ENCODE measurements around the gene ASIC4. TPM values are rescaled to one million over a fixed set of nuclear protein-coding genes. Genes with fewer than 3 reads are reported as not detected.

Gene ASIC4
- total and polyA plus RNA-seq, 7 experiments from 2014 or later, result 0.12 to 0.49 (median 0.17) TPM; not detected in 3

DNA sequence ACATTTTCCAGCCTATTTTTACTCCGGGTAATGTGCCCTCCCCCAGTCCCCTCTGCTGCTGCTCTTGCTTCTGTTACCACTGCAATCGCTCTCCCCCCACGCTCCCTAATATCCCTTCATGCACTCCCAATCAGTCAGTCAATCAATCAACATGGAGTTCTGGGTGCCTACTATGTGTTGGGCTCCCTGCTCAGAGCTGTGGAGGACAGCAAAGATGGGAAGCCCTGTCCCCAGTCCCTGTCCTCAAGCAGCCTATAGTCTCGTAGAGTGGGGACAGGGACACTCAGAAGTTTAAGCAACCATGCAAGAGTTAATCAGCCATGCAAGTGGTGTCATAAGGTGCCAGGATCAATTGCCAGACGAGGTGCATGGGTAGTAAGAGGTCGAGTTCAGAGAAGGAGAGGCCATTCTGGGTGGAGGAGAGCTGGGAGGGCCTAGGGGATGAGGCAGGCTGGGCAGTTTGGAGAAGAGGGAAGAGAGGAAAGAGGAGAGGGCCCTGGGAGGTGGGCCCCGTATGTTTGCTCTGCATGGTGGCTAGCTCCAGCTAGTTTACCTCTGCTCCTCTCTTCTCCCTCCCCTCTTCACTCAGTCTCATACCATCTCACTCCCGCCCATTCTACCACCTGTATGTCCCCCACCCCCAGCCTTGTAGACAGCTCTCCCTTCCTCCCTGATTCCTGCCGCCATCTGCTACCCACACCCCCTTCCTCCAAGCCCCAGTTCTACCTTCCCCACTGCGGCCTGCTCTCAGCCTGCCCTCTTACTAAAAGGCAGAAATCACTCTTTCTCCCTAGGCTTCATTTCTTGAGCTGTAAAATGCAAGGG is 3.9 kb downstream of the ASIC4 start:
- H3K27ac Mint-ChIP-seq, result no peak overlapping the region
- H3K36me3 Mint-ChIP-seq, result no peaks in the 10 kb centered on the region
- CTCF ChIA-PET, result interaction anchor here (0.8 to 1.2 kb wide), 2 partner anchors 11 to 12 kb away, joined by 3 to 4 read pairs; no protein-coding TSS in a partner anchor
- H3K36me3 ChIP-seq (ENCODE audit: control insufficient read depth in 2 of 3, insufficient read depth in 3 of 3, low read length in 3 of 3), result no peaks in the 10 kb centered on the region
- no peaks in the 10 kb centered on the region for H3K9me3 ChIP-seq (ENCODE audit: control insufficient read depth in 2 of 3, low read length in 3 of 3)
- peaks cover 0 to 1% of the 10 kb centered on the region in 2 donors for H3K4me1 ChIP-seq (ENCODE audit: control insufficient read depth in 2 of 2, insufficient read depth in 2 of 2, low read length in 2 of 2)
- no peak for ATAC-seq
- no peak overlapping the region for H3K27ac ChIP-seq (ENCODE audit: low read depth, low read length)
- H3K27me3 ChIP-seq (ENCODE audit: control insufficient read depth in 2 of 2, insufficient read depth in 2 of 2, low read length in 2 of 2), result peaks cover 0 to 14% of the 10 kb centered on the region in 2 donors
- peaks cover 72 to 81% (median 77%) of the 10 kb centered on the region in 5 donors for H3K27me3 Mint-ChIP-seq
- no peak for DNase-seq
- POLR2A ChIA-PET, result interaction anchor here (1.2 kb wide), 1 partner anchor 12 kb away, joined by 3 read pairs; no protein-coding TSS in a partner anchor
- peaks cover 0 to 1% (median 0%) of the 10 kb centered on the region in 11 donors for H3K9me3 Mint-ChIP-seq
- peaks cover 6 to 30% (median 27%) of the 10 kb centered on the region in 7 donors for H3K4me1 Mint-ChIP-seq
- H3K4me3 Mint-ChIP-seq, result no peak overlapping the region
- intact Hi-C loops (cut with micrococcal nuclease), result no loop called here
- H3K4me3 ChIP-seq (ENCODE audit: low read length), result no peak overlapping the region

DNA sequence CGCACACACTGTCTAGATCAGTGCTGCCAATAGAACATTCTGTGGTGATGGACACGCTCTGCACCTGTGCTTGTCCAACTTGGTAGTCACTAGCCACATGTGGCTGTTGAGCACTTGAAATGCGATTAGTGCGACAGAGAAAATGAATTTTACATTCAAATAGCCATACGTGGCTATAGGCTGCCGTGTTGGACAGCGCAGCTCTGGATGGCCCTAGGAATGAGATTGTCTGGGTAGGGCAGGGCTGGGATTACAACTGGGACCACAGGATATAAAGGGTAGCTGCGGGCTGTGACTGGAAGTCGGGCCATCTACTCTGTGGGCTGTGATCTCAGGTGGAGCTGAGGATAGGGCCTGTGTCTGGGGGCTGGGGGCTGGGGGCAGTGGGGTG is 5.2 kb downstream of the ASIC4 start:
- Histone ChIP-seq H3K4me3 (ENCODE audit: low read length) (no peak overlapping the region), H3K9me3 (ENCODE audit: control insufficient read depth in 2 of 3, low read length in 3 of 3) (no peaks in the 10 kb centered on the region), H3K27me3 (ENCODE audit: control insufficient read depth in 2 of 2, insufficient read depth in 2 of 2, low read length in 2 of 2) (peaks cover 0 to 27% of the 10 kb centered on the region in 2 donors), H3K36me3 (ENCODE audit: control insufficient read depth in 2 of 3, insufficient read depth in 3 of 3, low read length in 3 of 3) (no peaks in the 10 kb centered on the region), H3K4me1 (ENCODE audit: control insufficient read depth in 2 of 2, insufficient read depth in 2 of 2, low read length in 2 of 2) (peaks cover 0 to 5% of the 10 kb centered on the region in 2 donors), H3K27ac (ENCODE audit: low read depth, low read length) (no peak overlapping the region)
- CTCF ChIA-PET, result no interaction called here
- Mint-ChIP-seq H3K4me1 (peaks cover 3 to 29% (median 21%) of the 10 kb centered on the region in 7 donors), H3K4me3 (no peak overlapping the region), H3K27ac (no peak overlapping the region), H3K9me3 (peaks cover 0 to 3% (median 0%) of the 10 kb centered on the region in 11 donors), H3K36me3 (no peaks in the 10 kb centered on the region), H3K27me3 (peaks cover 74 to 81% (median 78%) of the 10 kb centered on the region in 5 donors)
- intact Hi-C loops (cut with micrococcal nuclease), result no loop called here
- ATAC-seq (no peak), DNase-seq (no peak)
- POLR2A ChIA-PET, result no interaction called here

- intact Hi-C loops (cut with micrococcal nuclease), result no loop called here
- peaks cover 3 to 29% (median 21%) of the 10 kb centered on the region in 7 donors for H3K4me1 Mint-ChIP-seq
Measured at GRCh38 chr2:219520079-219520478, 5.8 kb downstream of the ASIC4 start.

DNA sequence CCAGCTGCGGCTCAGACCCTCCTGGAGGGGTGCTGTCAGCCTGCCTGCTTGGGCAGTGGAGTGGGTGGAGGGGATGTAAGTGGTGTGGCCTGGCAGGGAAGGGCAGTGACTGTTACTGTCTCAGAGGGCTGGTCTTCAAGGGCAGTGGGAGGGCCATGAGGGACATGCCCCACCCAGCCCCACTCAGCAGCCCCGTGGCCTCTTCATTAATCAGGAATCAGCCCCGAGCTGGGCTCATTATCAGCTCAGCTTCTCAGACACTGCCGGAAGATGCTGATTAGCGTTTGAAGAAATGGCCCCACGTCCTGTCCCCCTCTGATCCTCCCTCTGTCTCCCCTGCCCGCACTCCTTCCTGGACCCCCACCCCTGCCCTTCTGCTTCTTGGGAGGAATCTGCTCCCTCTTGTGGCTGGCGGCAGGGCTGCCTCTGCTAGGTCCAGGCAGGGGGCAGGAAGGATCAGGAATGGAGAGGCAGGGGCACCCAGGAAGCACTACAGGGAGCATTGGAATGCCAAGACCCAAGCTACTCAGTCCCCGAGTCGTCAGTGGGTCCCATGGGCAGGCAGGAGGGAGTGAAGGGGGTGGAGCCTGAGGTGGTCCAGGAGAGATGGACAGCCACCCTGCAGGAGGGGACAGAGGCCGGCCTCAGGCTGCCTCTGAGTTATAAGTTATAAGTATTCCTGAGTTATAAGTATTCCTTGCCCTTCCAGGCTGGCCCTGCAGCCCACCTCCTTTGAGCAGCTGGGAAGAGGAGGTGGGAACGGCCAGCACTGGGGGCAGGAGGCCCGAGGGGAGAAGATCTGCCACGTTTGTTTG is 7.0 kb downstream of the ASIC4 start:
- intact Hi-C loops (cut with micrococcal nuclease), result no loop called here
- Mint-ChIP-seq H3K27me3 (peaks cover 74 to 86% (median 80%) of the 10 kb centered on the region in 5 donors), H3K36me3 (no peaks in the 10 kb centered on the region), H3K27ac (no peak overlapping the region), H3K4me1 (peaks cover 3 to 23% (median 18%) of the 10 kb centered on the region in 7 donors), H3K4me3 (peak overlapping the region in 5 of 10 donors; percentile 17 to 78 (median 61)), H3K9me3 (peaks cover 0 to 3% (median 0%) of the 10 kb centered on the region in 11 donors)
- H3K27ac ChIP-seq (ENCODE audit: low read depth, low read length), result no peak overlapping the region
- H3K27me3 ChIP-seq (ENCODE audit: control insufficient read depth in 2 of 2, insufficient read depth in 2 of 2, low read length in 2 of 2), result peaks cover 0 to 30% of the 10 kb centered on the region in 2 donors
- CTCF ChIA-PET, result interaction anchor here (1.9 to 2.4 kb wide), 2 partner anchors 8 to 12 kb away, joined by 5 to 11 read pairs; no protein-coding TSS in a partner anchor
- peaks cover 0 to 5% of the 10 kb centered on the region in 2 donors for H3K4me1 ChIP-seq (ENCODE audit: control insufficient read depth in 2 of 2, insufficient read depth in 2 of 2, low read length in 2 of 2)
- H3K9me3 ChIP-seq (ENCODE audit: control insufficient read depth in 2 of 3, low read length in 3 of 3), result no peaks in the 10 kb centered on the region
- POLR2A ChIA-PET, result no interaction called here
- DNase-seq (no peak), ATAC-seq (no peak)
- no peak overlapping the region for H3K4me3 ChIP-seq (ENCODE audit: low read length)
- H3K36me3 ChIP-seq (ENCODE audit: control insufficient read depth in 2 of 3, insufficient read depth in 3 of 3, low read length in 3 of 3), result no peaks in the 10 kb centered on the region

More at GRCh38 chr2:219520079-219520478, 5.8 kb downstream of the ASIC4 start:
- H3K27me3 Mint-ChIP-seq, result peaks cover 75 to 82% (median 80%) of the 10 kb centered on the region in 5 donors
- peak overlapping the region in 1 of 10 donors; percentile 45 for H3K4me3 Mint-ChIP-seq
- Histone ChIP-seq H3K9me3 (ENCODE audit: control insufficient read depth in 2 of 3, low read length in 3 of 3) (no peaks in the 10 kb centered on the region), H3K27me3 (ENCODE audit: control insufficient read depth in 2 of 2, insufficient read depth in 2 of 2, low read length in 2 of 2) (peaks cover 0 to 32% of the 10 kb centered on the region in 2 donors), H3K36me3 (ENCODE audit: control insufficient read depth in 2 of 3, insufficient read depth in 3 of 3, low read length in 3 of 3) (no peaks in the 10 kb centered on the region), H3K27ac (ENCODE audit: low read depth, low read length) (no peak overlapping the region), H3K4me1 (ENCODE audit: control insufficient read depth in 2 of 2, insufficient read depth in 2 of 2, low read length in 2 of 2) (peaks cover 0 to 5% of the 10 kb centered on the region in 2 donors), H3K4me3 (ENCODE audit: low read length) (no peak overlapping the region)
- CTCF ChIA-PET, result interaction anchor here (0.8 to 2.4 kb wide), 3 partner anchors 10 to 44 kb away, joined by 3 to 11 read pairs (median 5); no protein-coding TSS in a partner anchor
- peaks cover 0 to 3% (median 0%) of the 10 kb centered on the region in 11 donors for H3K9me3 Mint-ChIP-seq
- H3K36me3 Mint-ChIP-seq, result no peaks in the 10 kb centered on the region
- H3K27ac Mint-ChIP-seq, result no peak overlapping the region
- no peak for DNase-seq
- no peak for ATAC-seq
- POLR2A ChIA-PET, result no interaction called here

DNA sequence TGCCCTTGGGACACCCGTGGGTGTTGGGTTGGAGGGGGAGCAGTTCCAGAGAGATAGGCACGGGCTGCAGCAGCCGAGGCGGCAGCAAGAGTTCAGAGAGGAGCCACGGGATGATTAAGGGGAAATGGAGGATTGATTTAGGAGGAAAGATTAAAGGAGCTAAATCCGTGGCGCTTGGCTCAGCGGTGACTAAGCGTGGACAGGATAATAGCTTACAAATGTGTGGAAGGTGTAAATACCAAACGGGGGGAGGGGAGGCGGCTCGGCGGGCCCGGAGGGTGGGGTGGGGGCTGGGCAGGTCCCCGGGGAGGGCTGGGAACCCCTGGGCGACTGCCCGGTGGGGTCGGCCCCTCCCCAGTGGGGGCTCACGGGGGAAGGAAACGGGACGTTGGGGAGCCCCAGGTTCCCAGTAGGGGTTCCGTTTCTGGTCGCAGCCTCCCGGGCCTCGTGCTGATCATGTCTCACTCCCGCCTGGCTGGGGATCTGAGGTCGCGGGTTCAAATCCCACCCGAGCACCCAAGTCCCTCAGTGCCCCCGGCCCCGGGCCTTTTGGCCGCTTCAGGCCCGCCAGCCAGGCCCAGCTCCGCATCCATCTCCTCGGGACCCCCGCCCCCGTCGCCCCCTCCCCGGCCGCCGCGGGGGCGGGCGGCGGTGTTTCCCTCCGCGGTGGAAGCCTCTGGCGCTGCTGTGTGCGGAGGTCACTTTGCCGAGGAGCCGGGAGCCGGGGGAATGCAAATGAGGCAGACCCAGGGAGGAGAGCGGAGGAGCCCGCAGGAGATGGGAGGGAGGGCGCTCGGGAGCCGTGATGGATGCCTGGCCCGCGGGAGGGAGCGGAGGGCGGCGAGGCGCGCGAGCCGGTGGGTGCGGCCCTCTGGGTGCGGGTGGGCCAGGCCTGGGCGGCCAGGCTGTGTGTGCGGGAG is 8.1 kb downstream of the ASIC4 start:
- Mint-ChIP-seq H3K27me3 (peaks cover 71 to 85% (median 78%) of the 10 kb centered on the region in 5 donors), H3K4me3 (peak overlapping the region; percentile 12 to 78 (median 52))
- intact Hi-C loops (cut with micrococcal nuclease), result no loop called here

More for the DNA sequence above, 8.1 kb downstream of the ASIC4 start:
- Histone ChIP-seq H3K4me3 (ENCODE audit: low read length) (no peak overlapping the region), H3K27ac (ENCODE audit: low read depth, low read length) (no peak overlapping the region), H3K4me1 (ENCODE audit: control insufficient read depth in 2 of 2, insufficient read depth in 2 of 2, low read length in 2 of 2) (peaks cover 0 to 5% of the 10 kb centered on the region in 2 donors), H3K36me3 (ENCODE audit: control insufficient read depth in 2 of 3, insufficient read depth in 3 of 3, low read length in 3 of 3) (no peaks in the 10 kb centered on the region), H3K27me3 (ENCODE audit: control insufficient read depth in 2 of 2, insufficient read depth in 2 of 2, low read length in 2 of 2) (peaks cover 0 to 31% of the 10 kb centered on the region in 2 donors), H3K9me3 (ENCODE audit: control insufficient read depth in 2 of 3, low read length in 3 of 3) (no peaks in the 10 kb centered on the region)
- POLR2A ChIA-PET, result no interaction called here
- no peak overlapping the region for H3K27ac Mint-ChIP-seq
- DNase-seq, result no peak
- peaks cover 3 to 23% (median 18%) of the 10 kb centered on the region in 7 donors for H3K4me1 Mint-ChIP-seq
- no peak for ATAC-seq
- CTCF ChIA-PET, result interaction anchor here (1.9 to 2.4 kb wide), 2 partner anchors 7 to 13 kb away, joined by 5 to 11 read pairs; no protein-coding TSS in a partner anchor
- no peaks in the 10 kb centered on the region for H3K36me3 Mint-ChIP-seq
- H3K9me3 Mint-ChIP-seq, result peaks cover 0 to 2% (median 0%) of the 10 kb centered on the region in 11 donors

Measured in naive thymus-derived CD4-positive, alpha-beta T cell (primary cell).